GM18505 (cell line): ENCODE results near the gene EEF1A2.

Experiments used
- ATAC-seq: cut with Tn5 transposase; IDR thresholded peaks from one replicate; pipeline ENCODE4 v1.9.1; 2021; ENCODE audit not compliant: unreplicated experiment
- POLR2A ChIP-seq: IDR thresholded peaks from 4 replicates; pipeline ENCODE4 v1.6.1; 2011; ENCODE audit warnings: borderline replicate concordance; ENCODE audit not compliant: insufficient read depth, insufficient read length; ENCODE audit errors: extremely low read depth

The EEF1A2 gene

GRCh38 chr20:63533388-63533787 is 34.5 kb upstream of the EEF1A2 start:
- TF ChIP-seq POLR2A, result no peak
- ATAC-seq, result no peak

GRCh38 chr20:63532449-63532971 is 33.6 kb upstream of the EEF1A2 start:
- no peak for TF ChIP-seq POLR2A
- no peak for ATAC-seq

- TF ChIP-seq POLR2A, result no peak
- ATAC-seq, result no peak
Measured at GRCh38 chr20:63531686-63532448, 33.0 kb upstream of the EEF1A2 start.

- no peak for TF ChIP-seq POLR2A
- ATAC-seq, result no peak
Measured at GRCh38 chr20:63530788-63531160, 31.9 kb upstream of the EEF1A2 start.

GRCh38 chr20:63529861-63530787 is 31.2 kb upstream of the EEF1A2 start:
- no peak for TF ChIP-seq POLR2A
- ATAC-seq, result no peak

GRCh38 chr20:63529180-63529860 is 30.4 kb upstream of the EEF1A2 start:
- TF ChIP-seq POLR2A, result no peak
- no peak for ATAC-seq

GRCh38 chr20:63527184-63527583 is 28.3 kb upstream of the EEF1A2 start:
- no peak for TF ChIP-seq POLR2A
- ATAC-seq, result no peak

- no peak for TF ChIP-seq POLR2A
- no peak for ATAC-seq
Measured at GRCh38 chr20:63525971-63526370, 27.1 kb upstream of the EEF1A2 start.

- no peak for ATAC-seq
- TF ChIP-seq POLR2A, result no peak
Measured at GRCh38 chr20:63525185-63525584, 26.3 kb upstream of the EEF1A2 start.

- TF ChIP-seq POLR2A, result no peak
- no peak for ATAC-seq
Measured at GRCh38 chr20:63522981-63523611, 24.2 kb upstream of the EEF1A2 start.

- TF ChIP-seq POLR2A, result peak; percentile 12
- no peak for ATAC-seq
Measured at GRCh38 chr20:63522091-63522868, 23.4 kb upstream of the EEF1A2 start.

- TF ChIP-seq POLR2A, result no peak
- no peak for ATAC-seq
Measured at GRCh38 chr20:63521602-63522001, 22.7 kb upstream of the EEF1A2 start.

GRCh38 chr20:63520934-63521601 is 22.2 kb upstream of the EEF1A2 start:
- peak; percentile 42 for ATAC-seq
- TF ChIP-seq POLR2A, result no peak
